Gastrocnemius medialis (tissue), 4 donors: ENCODE data around the gene MT1A. TPM values are rescaled to one million over a fixed set of nuclear protein-coding genes. Genes with fewer than 3 reads are reported as not detected.
A peak's percentile ranks its signal among the peaks of the same experiment; 100 is the strongest.

Experiments used
- ATAC-seq, 2 donors: fragments of 150-250 bp; one replicate each; pipeline ENCODE4 v1.9.1; 2016
- DNase-seq, 2 donors: peaks; one replicate each; pipeline ENCODE4 v3.0.0-alpha.2; 2019
- H3K27ac ChIP-seq, 4 donors: fragments of 200-600 bp; sonication (generic); 1 replicate in 1 of 4; 2 replicates in 3 of 4; pipeline ENCODE4 v1.5.1; 2016 to 2018; ENCODE audit warnings: mild to moderate bottlenecking in 2 of 4, moderate library complexity in 1 of 4
- H3K27me3 ChIP-seq, 3 donors: fragments of 200-600 bp; sonication (generic) in 2 of 3; 1 replicate in 1 of 3; 2 replicates in 2 of 3; pipeline versions ENCODE4 v1.5.1 to v1.6.0; 2016 to 2019; ENCODE audit warnings: mild to moderate bottlenecking in 1 of 3, moderate library complexity in 1 of 3
- H3K36me3 ChIP-seq, 2 donors: fragments of 200-600 bp; sonication (generic) in 1 of 2; one replicate each; pipeline ENCODE4 v1.5.1; 2017 to 2018
- H3K4me1 ChIP-seq, 2 donors: fragments of 200-600 bp; sonication (generic) in 1 of 2; one replicate each; pipeline ENCODE4 v1.5.1; 2016 to 2017; ENCODE audit warnings: mild to moderate bottlenecking in 2 of 2
- H3K4me3 ChIP-seq, 4 donors: fragments of 200-600 bp; sonication (generic) in 3 of 4; 1 replicate in 1 of 4; 2 replicates in 3 of 4; pipeline ENCODE4 v1.5.1; 2016 to 2019; ENCODE audit warnings: mild to moderate bottlenecking in 2 of 4
- H3K9me3 ChIP-seq, 3 donors: fragments of 200-600 bp; sonication (generic) in 2 of 3; 1 replicate in 1 of 3; 2 replicates in 2 of 3; pipeline ENCODE4 v1.5.1; 2016 to 2019
- CTCF ChIP-seq, 5 experiments: fragments of 450-650 bp in 3 of 5; fragments of 200-600 bp in 2 of 5; sonication (generic) in 2 of 5; IDR thresholded peaks in 4 of 5; conservative IDR thresholded peaks in 1 of 5; 1 replicate in 4 of 5; 2 replicates in 1 of 5; pipeline ENCODE4 v1.5.1; 2016 to 2019; ENCODE audit warnings: antibody characterized with exemption in 5 of 5, mild to moderate bottlenecking in 3 of 5, moderate library complexity in 3 of 5
- POLR2A ChIP-seq, 2 donors: fragments of 450-650 bp; IDR thresholded peaks; one replicate each; pipeline ENCODE4 v1.6.1; 2017; ENCODE audit warnings: antibody characterized with exemption in 2 of 2, mild to moderate bottlenecking in 2 of 2, moderate library complexity in 2 of 2
- in situ Hi-C, 4 donors: fragments of 200-750 bp; cut with MboI; loops; one replicate each; pipeline versions ENCODE4 v1.15.0 to v1.8.0; 2017; ENCODE audit warnings: low sequenced_read_pairs in 4 of 4
- intact Hi-C: fragments of 100-400 bp; cut with DNase I; formaldehyde crosslinking; loops from one replicate; pipeline ENCODE4 v1.15.1; 2023; ENCODE audit warnings: low total_unique reads
- total RNA-seq, 4 donors: library from RNA; depleted of rRNA; stranded (reverse); fragments of >200 nt; gene quantifications; one replicate each; pipeline versions ENCODE4 v1.1.0 to v1.2.3, GENCODE V29; 2016

Gene MT1A
- total RNA-seq, 4 donors from 2014 or later: 17.3 to 34.9 (median 20.2) TPM; not detected in 1

- Histone ChIP-seq H3K27ac (peak overlapping the region; percentile 95 to 99 (median 98)), H3K36me3 (no peaks in the 10 kb centered on the region), H3K4me3 (peak overlapping the region; percentile 60 to 75 (median 70)), H3K4me1 (peaks cover 67 to 80% of the 10 kb centered on the region in 2 donors), H3K9me3 (no peaks in the 10 kb centered on the region), H3K27me3 (no peaks in the 10 kb centered on the region)
- DNase-seq (peak; percentile 92 to 96), ATAC-seq (peak; percentile 33 to 40)
- TF ChIP-seq POLR2A (IDR thresholded peaks at IDR 0.05): peak in 1 of 2 donors; percentile 72
- no peak for TF ChIP-seq CTCF (IDR thresholded peaks at IDR 0.05 in 4 of 5, conservative IDR thresholded peaks at IDR 0.05 in 1 of 5)
- in situ Hi-C loops: loop anchor here in 2 of 4 donors (5.0 to 10.0 kb wide), 2 partner anchors 75 to 92 kb away; partner anchors contain the start of gene MT1X (in 2 of the 2)
- intact Hi-C loops: loop anchor here (2.0 to 5.0 kb wide), 4 partner anchors 36 to 455 kb away; no protein-coding TSS in a partner anchor
Observed at GRCh38 chr16:56607109-56607618, 31.3 kb upstream of the MT1A start.

GRCh38 chr16:56607675-56608042 is 30.8 kb upstream of the MT1A start:
- ATAC-seq (no peak), DNase-seq (no peak)
- H3K9me3 ChIP-seq: no peaks in the 10 kb centered on the region
- H3K36me3 ChIP-seq: no peaks in the 10 kb centered on the region
- in situ Hi-C loops: loop anchor here in 2 of 4 donors (5.0 to 10.0 kb wide), 2 partner anchors 75 to 93 kb away; partner anchors contain the start of gene MT1X (in 2 of the 2)
- peaks cover 71 to 83% of the 10 kb centered on the region in 2 donors for H3K4me1 ChIP-seq
- TF ChIP-seq POLR2A (IDR thresholded peaks at IDR 0.05) (no peak), CTCF (IDR thresholded peaks at IDR 0.05 in 4 of 5, conservative IDR thresholded peaks at IDR 0.05 in 1 of 5) (no peak)
- H3K27ac ChIP-seq: peak overlapping the region; percentile 95 to 99 (median 98)
- peak overlapping the region; percentile 60 to 75 (median 70) for H3K4me3 ChIP-seq
- H3K27me3 ChIP-seq: no peaks in the 10 kb centered on the region
- intact Hi-C loops: loop anchor here (1.0 to 5.0 kb wide), 6 partner anchors 35 to 455 kb away; partner anchors contain the start of genes HERPUD1 and MT1X

GRCh38 chr16:56608043-56608875 is 30.2 kb upstream of the MT1A start, which contains the start of gene MT2A:
Gene MT2A, plus strand, starts transcription at chr16:56608584. Its CDS starts 72 bp downstream, at chr16:56608656.
- H3K9me3 ChIP-seq: no peaks in the 10 kb centered on the region
- peak in 1 of 5 experiments; percentile 11 for TF ChIP-seq CTCF (IDR thresholded peaks at IDR 0.05 in 4 of 5, conservative IDR thresholded peaks at IDR 0.05 in 1 of 5)
- peak in 1 of 2 donors; percentile 99 for TF ChIP-seq POLR2A (IDR thresholded peaks at IDR 0.05)
- ATAC-seq (peak; percentile 18 to 19), DNase-seq (peak; percentile 94 to 97)
- no peaks in the 10 kb centered on the region for H3K27me3 ChIP-seq
- H3K27ac ChIP-seq: peak within 1 kb of the TSS; percentile 95 to 99 (median 98)
- H3K36me3 ChIP-seq: no peaks in the 10 kb centered on the region
- in situ Hi-C loops (loop anchor here in 2 of 4 donors (5.0 to 10.0 kb wide), 2 partner anchors 74 to 93 kb away; partner anchors contain the start of gene MT1X (in 2 of the 2)), intact Hi-C loops (loop anchor here (1.0 to 5.0 kb wide), 3 partner anchors 74 to 454 kb away; partner anchors contain the start of genes HERPUD1 and MT1X)
- H3K4me3 ChIP-seq: peak within 1 kb of the TSS; percentile 60 to 75 (median 70)
- peaks cover 71 to 83% of the 10 kb centered on the region in 2 donors for H3K4me1 ChIP-seq

GRCh38 chr16:56608876-56609462 is 29.5 kb upstream of the MT1A start:
- Histone ChIP-seq H3K4me3 (peak overlapping the region; percentile 60 to 75 (median 70)), H3K27me3 (no peaks in the 10 kb centered on the region), H3K36me3 (no peaks in the 10 kb centered on the region), H3K4me1 (peaks cover 69 to 78% of the 10 kb centered on the region in 2 donors), H3K27ac (peak overlapping the region; percentile 95 to 99 (median 98)), H3K9me3 (no peaks in the 10 kb centered on the region)
- TF ChIP-seq POLR2A (IDR thresholded peaks at IDR 0.05) (no peak), CTCF (IDR thresholded peaks at IDR 0.05 in 4 of 5, conservative IDR thresholded peaks at IDR 0.05 in 1 of 5) (peak in 1 of 5 experiments; percentile 13)
- DNase-seq: peak in 1 of 2 donors; percentile 58
- intact Hi-C loops: loop anchor here (1.0 to 5.0 kb wide), 3 partner anchors 73 to 453 kb away; partner anchors contain the start of genes HERPUD1 and MT1X
- ATAC-seq: no peak
- in situ Hi-C loops: loop anchor here in 2 of 4 donors (5.0 to 10.0 kb wide), 2 partner anchors 73 to 94 kb away; partner anchors contain the start of gene MT1X (in 2 of the 2)
